PFSK-1 (cell line): ENCODE measurements around the gene SYNPO.

Experiments
- POLR2AphosphoS5 ChIP-seq: IDR thresholded peaks from 2 replicates; pipeline ENCODE4 v1.6.1; 2012; ENCODE audit warnings: low read depth, mild to moderate bottlenecking, control low read depth, low read length, moderate library complexity
- SIN3A ChIP-seq: IDR thresholded peaks from 2 replicates; pipeline ENCODE4 v1.6.1; 2012; ENCODE audit warnings: mild to moderate bottlenecking, low read length, moderate library complexity, borderline replicate concordance; ENCODE audit not compliant: insufficient read depth
- TF ChIP-seq, protein P1 (sequence below), 2 experiments: IDR thresholded peaks; 2 replicates each; pipeline versions ENCODE4 v1.6.1 to v1.8.0; 2011 to 2012; ENCODE audit warnings: low read depth in 2 of 2, low read length in 2 of 2, control low read depth in 1 of 2, inconsistent platforms in 1 of 2, mild to moderate bottlenecking in 1 of 2, moderate library complexity in 1 of 2; ENCODE audit not compliant: insufficient read depth in 1 of 2

DNA sequence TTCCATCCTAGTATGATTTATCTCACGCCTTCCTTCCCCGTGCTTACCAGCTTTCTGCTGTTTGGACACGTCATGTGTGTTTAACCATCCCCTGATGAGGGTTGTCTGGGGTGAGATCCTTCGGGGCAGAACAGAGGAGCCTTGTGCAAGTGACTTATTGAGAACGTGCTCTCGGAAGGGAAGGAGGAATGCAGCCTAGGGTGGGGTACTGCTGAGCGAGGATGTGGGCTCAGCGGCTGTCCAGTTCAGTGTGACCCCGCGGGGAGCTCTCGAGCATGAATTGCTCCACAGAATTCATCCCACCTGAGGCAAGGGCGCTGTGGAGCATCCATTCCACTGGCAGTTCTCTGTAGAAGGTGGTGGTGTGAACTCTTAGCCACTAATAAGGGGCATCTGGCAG lies 24.6 kb downstream of the SYNPO start:
- TF ChIP-seq, protein P1, sequence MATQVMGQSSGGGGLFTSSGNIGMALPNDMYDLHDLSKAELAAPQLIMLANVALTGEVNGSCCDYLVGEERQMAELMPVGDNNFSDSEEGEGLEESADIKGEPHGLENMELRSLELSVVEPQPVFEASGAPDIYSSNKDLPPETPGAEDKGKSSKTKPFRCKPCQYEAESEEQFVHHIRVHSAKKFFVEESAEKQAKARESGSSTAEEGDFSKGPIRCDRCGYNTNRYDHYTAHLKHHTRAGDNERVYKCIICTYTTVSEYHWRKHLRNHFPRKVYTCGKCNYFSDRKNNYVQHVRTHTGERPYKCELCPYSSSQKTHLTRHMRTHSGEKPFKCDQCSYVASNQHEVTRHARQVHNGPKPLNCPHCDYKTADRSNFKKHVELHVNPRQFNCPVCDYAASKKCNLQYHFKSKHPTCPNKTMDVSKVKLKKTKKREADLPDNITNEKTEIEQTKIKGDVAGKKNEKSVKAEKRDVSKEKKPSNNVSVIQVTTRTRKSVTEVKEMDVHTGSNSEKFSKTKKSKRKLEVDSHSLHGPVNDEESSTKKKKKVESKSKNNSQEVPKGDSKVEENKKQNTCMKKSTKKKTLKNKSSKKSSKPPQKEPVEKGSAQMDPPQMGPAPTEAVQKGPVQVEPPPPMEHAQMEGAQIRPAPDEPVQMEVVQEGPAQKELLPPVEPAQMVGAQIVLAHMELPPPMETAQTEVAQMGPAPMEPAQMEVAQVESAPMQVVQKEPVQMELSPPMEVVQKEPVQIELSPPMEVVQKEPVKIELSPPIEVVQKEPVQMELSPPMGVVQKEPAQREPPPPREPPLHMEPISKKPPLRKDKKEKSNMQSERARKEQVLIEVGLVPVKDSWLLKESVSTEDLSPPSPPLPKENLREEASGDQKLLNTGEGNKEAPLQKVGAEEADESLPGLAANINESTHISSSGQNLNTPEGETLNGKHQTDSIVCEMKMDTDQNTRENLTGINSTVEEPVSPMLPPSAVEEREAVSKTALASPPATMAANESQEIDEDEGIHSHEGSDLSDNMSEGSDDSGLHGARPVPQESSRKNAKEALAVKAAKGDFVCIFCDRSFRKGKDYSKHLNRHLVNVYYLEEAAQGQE (IDR thresholded peaks at IDR 0.05; ENCODE audit: insufficient read depth in 1 of 2, low read depth in 2 of 2, low read length in 2 of 2), result no peak
- TF ChIP-seq POLR2AphosphoS5, result no peak
- no peak for TF ChIP-seq SIN3A
